ENCODE data around the gene TNNT1.

DNA sequence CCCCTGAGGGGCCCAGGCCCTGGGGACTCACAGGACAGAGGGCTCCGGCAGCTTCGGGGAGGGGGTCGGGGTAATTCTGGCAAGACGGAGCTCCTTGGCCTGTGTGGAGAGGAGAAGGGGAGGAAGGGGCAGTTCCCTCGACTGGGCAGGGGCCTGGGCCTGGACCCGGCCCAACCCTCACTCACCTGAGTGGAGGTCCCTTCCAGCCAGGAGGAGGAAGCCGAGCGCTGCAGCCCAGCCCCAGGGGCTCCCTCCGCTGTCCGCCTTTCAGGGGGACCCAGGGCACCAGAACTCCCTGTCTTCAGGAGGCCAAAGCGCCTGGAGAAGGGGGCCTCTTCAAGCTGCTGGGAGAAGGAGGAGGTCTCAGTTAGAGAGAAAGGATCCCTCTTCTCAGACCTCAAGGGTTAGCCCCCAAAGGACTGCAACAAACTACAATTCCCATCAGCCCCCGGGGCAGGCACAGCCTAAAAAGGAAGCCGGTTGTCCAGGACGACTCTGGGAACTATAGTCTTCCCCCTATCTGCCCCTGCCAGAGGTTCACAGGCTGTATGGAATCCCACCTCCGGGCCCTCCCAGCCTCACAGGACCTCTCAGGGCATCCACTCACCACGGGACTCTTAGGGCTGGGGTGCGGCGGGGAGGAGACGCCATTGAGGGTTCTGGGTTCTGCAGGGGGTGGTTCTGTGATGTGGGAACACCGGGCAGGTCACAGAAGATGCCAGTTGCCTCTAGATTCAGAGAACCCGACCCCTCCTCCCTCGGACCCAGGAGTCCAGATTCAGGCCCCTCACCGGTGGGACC lies 53.5 kb downstream of the TNNT1 start:
- TF ChIP-seq, protein P1, sequence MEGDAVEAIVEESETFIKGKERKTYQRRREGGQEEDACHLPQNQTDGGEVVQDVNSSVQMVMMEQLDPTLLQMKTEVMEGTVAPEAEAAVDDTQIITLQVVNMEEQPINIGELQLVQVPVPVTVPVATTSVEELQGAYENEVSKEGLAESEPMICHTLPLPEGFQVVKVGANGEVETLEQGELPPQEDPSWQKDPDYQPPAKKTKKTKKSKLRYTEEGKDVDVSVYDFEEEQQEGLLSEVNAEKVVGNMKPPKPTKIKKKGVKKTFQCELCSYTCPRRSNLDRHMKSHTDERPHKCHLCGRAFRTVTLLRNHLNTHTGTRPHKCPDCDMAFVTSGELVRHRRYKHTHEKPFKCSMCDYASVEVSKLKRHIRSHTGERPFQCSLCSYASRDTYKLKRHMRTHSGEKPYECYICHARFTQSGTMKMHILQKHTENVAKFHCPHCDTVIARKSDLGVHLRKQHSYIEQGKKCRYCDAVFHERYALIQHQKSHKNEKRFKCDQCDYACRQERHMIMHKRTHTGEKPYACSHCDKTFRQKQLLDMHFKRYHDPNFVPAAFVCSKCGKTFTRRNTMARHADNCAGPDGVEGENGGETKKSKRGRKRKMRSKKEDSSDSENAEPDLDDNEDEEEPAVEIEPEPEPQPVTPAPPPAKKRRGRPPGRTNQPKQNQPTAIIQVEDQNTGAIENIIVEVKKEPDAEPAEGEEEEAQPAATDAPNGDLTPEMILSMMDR (IDR thresholded peaks at IDR 0.05; ENCODE audit: low read depth, low read length), result no peak
- no peak for TF ChIP-seq POLR2A (IDR thresholded peaks at IDR 0.05; ENCODE audit: extremely low read depth, insufficient read length)
- TF ChIP-seq, protein P2, sequence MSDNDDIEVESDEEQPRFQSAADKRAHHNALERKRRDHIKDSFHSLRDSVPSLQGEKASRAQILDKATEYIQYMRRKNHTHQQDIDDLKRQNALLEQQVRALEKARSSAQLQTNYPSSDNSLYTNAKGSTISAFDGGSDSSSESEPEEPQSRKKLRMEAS (IDR thresholded peaks at IDR 0.05; ENCODE audit: low read depth, low read length), result no peak

Measured in NB4 (cell line).